Sigmoid colon (tissue), 4 donors: ENCODE measurements around the gene ZFAND3.

Source experiments
- CTCF ChIP-seq, 4 experiments: fragments of 450-650 bp in 3 of 4; fragments of 200-600 bp in 1 of 4; IDR thresholded peaks; one replicate each; pipeline ENCODE4 v1.5.1; 2016 to 2019; ENCODE audit warnings: antibody characterized with exemption in 4 of 4, mild to moderate bottlenecking in 3 of 4, moderate library complexity in 2 of 4
- EP300 ChIP-seq, 4 donors: sonication (generic); formaldehyde crosslinking; IDR thresholded peaks; one replicate each; pipeline ENCODE4 v1.6.1; 2017; ENCODE audit warnings: antibody characterized with exemption in 4 of 4
- POLR2A ChIP-seq, 2 donors: fragments of 450-650 bp; IDR thresholded peaks; one replicate each; pipeline ENCODE4 v1.6.1; 2016; ENCODE audit warnings: antibody characterized with exemption in 2 of 2, mild to moderate bottlenecking in 2 of 2, moderate library complexity in 2 of 2
- POLR2AphosphoS5 ChIP-seq, 4 donors: sonication (generic); formaldehyde crosslinking; IDR thresholded peaks; one replicate each; pipeline ENCODE4 v1.6.1; 2017; ENCODE audit warnings: antibody characterized with exemption in 4 of 4

DNA sequence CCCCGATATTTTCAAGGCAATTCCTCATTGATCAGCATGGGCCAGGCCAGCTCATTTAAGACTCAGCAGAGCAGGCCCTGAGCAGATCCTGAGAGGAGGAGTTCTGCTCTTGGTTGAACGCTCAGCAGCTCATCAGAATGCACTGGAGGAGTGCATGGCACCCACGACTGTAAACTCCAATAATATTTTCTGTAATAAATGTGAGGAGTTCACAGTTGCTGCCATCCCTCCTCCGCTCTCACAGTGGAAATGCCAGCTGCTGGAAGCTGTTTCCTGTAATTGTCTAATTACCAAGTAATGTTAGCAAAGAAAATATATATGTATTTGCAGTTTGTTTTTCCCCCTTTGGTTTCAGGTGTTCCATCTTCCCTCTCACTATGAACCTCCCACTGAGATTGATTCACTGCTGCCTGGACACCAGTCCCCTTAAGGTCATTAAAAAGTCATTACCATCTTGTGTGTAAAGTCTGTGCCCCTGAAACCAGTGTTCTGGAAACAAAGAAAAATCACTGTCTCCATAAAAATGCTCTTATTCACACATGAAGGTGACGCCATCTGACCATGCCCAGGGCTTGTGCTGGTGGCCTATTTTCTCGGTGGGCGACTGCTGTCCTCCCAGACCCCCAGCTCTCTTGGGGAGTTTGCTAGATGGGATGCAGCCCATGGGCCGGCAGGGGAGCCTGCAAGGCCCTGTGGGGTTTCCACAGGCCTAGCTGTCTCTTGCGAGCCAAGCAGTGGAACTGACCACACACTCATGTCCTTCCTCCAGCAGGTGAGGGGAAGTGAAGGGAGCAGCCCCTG is 374.2 kb downstream of the ZFAND3 start:
- TF ChIP-seq CTCF (IDR thresholded peaks at IDR 0.05) (no peak), POLR2AphosphoS5 (IDR thresholded peaks at IDR 0.05) (no peak), POLR2A (IDR thresholded peaks at IDR 0.05) (no peak), EP300 (IDR thresholded peaks at IDR 0.05) (no peak)
